GM12892 (cell line): ENCODE measurements around the gene NT5DC1.

ENCODE experiments used
- DNase-seq: peaks from one replicate; pipeline ENCODE4 v3.0.0; 2011; ENCODE audit not compliant: insufficient read length
- FAIRE-seq: peaks from 2 replicates; lab custom pipeline; 2011; peaks lifted over from hg19 to GRCh38; lab: Jason Lieb, UNC
- POLR2A ChIP-seq: IDR thresholded peaks from 2 replicates; pipeline ENCODE4 v1.6.1; 2011; ENCODE audit warnings: low read depth, low read length, control low read depth
- POLR2AphosphoS5 ChIP-seq: IDR thresholded peaks from 2 replicates; pipeline ENCODE4 v1.6.1; 2011; ENCODE audit warnings: low read depth, low read length, control low read depth
- TAF1 ChIP-seq: IDR thresholded peaks from 2 replicates; pipeline ENCODE4 v1.6.1; 2011; ENCODE audit warnings: low read depth, mild to moderate bottlenecking, control low read depth, low read length, borderline replicate concordance

The NT5DC1 gene

DNA sequence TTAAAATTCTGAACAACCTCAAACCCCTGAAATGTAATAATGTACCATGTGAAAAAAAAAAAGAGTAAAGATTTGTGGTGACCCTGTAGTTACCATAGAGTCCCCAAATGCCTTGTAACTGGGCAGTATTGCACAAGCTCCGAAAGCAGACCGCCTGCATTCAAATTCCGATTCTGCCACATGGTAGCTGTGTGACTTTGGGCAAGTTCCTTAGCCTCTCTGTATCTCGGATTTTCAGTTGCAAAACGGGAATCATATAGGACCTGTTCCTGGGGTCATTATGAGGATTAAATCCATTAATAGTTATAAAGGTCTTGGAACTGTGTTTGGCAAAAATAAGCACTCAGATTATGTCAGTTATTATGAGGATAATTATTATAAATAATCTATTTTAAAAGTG is 109.7 kb downstream of the NT5DC1 start:
- DNase-seq (no peak), FAIRE-seq (no peak)
- TF ChIP-seq TAF1 (no peak), POLR2A (no peak), POLR2AphosphoS5 (no peak)

DNA sequence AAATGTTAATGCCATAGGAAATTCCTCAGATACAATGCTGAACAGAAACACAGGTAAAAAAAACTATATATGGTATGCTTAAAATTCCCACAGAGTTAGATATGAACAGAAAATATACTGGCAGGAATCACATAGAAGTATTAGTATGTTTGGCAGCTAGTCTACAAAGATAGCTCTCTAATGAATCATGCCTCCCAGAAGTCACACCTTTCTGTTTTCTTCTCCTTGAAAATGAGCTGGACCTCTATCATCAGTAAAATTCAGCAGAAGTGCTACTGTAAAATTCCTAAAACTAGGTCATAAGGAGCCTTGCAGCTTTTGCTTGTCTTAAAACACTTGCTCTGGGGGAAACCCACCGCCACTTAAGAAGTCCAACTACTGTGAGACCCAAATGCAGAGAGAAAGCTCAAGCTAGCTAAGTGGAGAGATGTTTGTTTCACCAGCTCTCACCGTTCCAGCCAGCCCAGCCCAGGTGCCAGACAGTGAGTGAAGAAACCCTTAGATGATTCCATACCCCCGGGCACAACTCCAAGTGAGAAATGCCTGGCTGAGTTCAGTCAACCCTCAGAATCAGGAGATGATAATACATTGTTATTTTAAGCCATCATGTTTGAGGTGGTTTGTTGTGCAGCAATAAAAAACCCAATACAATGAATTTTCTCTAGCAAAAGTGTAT is 110.2 kb downstream of the NT5DC1 start:
- no peak for FAIRE-seq
- no peak for DNase-seq
- no peak for TF ChIP-seq TAF1
- TF ChIP-seq POLR2A = no peak
- TF ChIP-seq POLR2AphosphoS5 = no peak

DNA sequence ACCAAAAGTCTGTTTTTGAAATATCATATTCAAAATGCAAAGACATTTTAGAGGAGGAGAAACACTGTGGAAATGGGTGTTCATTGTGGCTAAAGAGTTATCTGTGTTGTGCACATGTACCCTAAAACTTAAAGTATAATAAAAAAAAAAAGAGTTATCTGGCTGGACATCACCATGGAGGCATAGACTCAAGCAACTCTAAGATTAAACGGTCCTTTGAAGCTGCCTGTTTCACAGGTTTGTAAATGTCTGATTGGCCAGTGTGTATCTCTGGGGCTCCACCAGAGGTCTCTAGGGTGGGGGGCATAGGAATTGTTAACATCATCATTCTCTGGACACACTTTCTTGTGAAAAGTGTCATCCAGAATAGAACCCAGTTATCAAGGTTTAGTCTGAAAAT is 114.0 kb downstream of the NT5DC1 start:
- TF ChIP-seq POLR2A (no peak), TAF1 (no peak), POLR2AphosphoS5 (no peak)
- DNase-seq = no peak
- no peak for FAIRE-seq

DNA sequence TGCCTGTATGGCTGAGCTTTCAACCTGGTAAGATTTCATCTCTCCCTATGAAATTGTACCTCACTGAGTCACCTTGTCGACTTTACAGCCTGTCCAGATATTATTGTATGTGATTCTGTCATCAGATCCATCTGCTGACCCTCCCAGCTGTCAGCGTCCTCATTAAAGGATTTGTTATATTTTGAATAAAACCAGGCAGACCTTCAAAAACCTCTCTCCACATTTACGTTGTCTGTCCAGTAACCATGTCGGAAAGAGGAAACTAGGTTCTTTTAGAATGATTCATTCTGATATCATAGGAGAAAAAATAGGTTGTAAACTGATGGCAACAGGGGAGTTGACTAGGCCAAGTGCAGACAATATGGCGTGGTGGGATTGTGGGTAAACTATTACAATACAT is 114.8 kb downstream of the NT5DC1 start:
- DNase-seq = no peak
- no peak for TF ChIP-seq POLR2A
- TF ChIP-seq POLR2AphosphoS5 = no peak
- no peak for TF ChIP-seq TAF1
- no peak for FAIRE-seq

DNA sequence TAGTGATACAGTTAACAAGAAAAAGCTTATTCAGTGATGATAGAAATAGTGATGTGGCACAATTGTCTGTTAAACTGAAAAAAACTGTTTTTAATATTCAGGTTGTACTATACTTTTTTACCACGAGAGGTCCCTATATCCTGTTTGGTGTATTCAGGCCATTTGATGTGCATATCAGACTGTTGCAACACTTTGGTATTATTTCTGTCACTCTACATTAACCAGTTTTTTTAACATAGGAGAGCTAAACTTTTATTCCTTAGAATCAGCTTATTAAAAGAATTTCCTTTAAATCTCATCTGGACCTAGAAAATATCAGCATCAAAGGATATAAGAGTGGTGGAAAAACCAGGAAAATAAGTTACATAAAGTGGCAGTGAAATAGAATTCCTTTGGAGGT is 116.4 kb downstream of the NT5DC1 start:
- DNase-seq = no peak
- no peak for TF ChIP-seq POLR2A
- no peak for FAIRE-seq

DNA sequence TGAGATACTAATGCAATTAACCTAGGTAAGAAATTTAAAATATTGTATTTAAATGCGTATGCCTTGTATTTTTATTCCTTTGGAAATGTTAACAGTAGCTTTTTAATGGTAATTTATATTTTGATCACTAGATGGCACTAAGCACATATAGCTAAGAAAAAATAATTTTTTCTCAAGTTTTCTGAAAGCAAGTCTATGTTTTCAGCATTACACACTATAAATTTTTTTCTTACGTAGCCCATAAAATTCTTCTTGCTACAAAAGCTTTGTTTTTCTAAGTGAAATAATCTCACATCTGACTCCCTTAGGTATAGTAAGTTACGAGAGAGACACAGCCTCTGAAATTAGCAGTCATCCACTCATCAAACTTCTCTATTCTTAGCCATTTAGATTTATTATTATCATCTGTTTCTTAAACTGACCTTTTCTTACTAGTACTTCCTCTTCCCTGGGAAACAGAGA is 117.5 kb downstream of the NT5DC1 start:
- TF ChIP-seq TAF1 = no peak
- no peak for TF ChIP-seq POLR2A
- no peak for TF ChIP-seq POLR2AphosphoS5
- FAIRE-seq (no peak), DNase-seq (no peak)

DNA sequence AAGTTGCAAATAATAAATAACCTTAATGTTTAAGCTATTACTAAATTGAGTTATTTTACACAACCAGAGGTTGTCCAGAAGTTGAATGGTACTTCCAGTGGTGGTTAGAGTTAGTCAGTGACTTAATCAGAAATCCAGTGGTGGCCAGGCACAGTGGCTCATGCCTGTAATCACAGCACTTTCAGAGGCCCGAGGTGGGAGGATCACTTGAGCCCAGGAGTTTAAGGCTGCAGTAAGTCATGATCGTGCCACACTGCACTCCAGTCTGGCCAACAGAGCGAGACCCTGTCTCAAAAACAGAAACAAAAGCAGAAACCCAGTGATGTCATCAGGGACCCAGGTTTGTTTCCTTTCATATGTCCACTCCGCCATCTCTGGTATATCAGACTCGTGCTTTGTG is 118.2 kb downstream of the NT5DC1 start:
- DNase-seq (no peak), FAIRE-seq (no peak)
- TF ChIP-seq POLR2A (no peak), TAF1 (no peak), POLR2AphosphoS5 (no peak)

DNA sequence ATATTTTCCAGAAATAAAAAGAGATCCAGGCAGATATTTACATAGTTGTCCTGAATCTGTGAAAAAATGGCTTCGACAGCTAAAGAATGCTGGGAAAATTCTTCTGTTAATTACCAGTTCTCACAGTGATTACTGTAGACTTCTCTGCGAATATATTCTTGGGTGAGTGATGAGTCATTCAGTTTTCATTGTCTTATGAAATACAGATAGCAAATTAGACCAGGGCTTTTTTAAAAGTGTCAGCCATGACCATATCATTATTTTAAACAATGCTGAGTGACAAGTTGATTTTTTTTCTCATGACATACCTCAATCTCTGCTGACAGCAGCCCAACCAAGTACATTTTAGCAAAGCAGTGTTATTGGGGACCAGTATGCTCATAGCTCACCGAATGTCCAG is 120.4 kb downstream of the NT5DC1 start:
- DNase-seq (no peak), FAIRE-seq (no peak)
- TF ChIP-seq TAF1 = no peak
- TF ChIP-seq POLR2A = no peak
- no peak for TF ChIP-seq POLR2AphosphoS5

DNA sequence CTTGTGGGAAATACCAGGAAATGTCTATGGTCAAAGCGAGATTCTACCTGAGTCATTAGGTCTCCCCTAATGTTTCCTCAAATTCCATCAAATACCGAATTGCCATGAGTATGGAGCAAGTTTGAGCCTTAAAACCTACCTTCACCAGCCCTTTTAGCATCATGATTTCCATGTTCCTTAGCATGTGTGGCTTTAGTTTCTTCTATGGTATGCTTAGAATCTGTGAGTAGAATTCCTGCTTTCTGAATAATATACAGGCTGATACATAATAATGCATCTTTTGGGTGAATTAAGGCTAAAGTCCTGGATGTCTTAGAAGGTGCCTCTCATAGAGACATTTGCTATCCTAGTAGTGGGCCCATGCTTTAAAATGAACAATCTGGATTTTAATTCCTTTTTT is 121.3 kb downstream of the NT5DC1 start:
- DNase-seq (no peak), FAIRE-seq (no peak)
- no peak for TF ChIP-seq TAF1
- TF ChIP-seq POLR2AphosphoS5 = no peak
- TF ChIP-seq POLR2A = no peak

DNA sequence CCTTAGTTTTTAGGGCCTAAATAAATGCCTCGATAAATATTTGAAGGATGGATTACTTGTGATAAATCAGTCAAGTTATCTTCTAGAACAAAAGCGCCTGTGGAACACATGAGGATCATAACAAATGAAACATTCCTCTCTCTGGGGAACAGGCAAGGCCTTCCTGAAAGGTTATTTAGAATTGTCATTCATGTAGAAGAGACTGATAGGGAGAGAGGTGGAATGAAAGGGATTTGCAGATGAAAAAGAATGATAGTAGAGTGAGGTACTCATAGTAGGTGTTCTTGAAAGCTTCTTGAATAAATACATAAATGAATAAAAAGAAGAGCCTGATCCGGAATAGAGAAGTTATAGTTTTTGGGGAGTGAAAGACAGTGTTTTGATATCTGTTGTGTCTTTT is 122.7 kb downstream of the NT5DC1 start:
- TF ChIP-seq POLR2AphosphoS5 (no peak), POLR2A (no peak), TAF1 (no peak)
- FAIRE-seq (no peak), DNase-seq (no peak)

DNA sequence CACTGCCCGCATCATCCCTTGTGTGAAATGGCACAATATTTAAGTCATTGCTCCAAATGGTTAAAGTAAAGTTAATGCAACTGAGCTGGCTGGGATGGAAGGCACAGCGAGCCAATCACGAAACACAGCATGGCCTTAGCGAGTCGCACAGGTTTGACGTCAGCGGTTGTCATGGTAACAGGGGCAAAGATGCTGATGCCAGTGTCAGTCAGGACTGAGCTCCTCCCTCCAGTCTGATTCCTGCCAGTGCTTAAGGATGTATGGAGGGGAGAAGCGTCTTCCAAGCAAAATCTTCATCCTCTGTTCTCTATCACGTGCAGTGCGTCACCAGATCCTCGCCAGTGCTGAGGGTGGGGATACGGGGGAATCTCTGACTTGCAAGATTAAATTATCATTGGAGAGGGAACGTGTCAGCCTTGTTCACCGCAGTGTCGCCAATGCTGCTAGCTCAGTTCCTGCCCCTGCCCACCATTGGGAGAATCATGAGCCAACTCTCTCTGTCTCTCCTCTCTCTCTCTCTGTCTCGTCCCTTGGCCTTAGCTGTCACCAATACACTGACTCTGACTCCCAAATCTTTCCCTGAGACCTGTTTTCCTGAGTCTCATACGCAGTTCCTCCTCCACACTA is 128.7 kb downstream of the NT5DC1 start:
- no peak for FAIRE-seq
- no peak for DNase-seq
- TF ChIP-seq POLR2A (no peak), POLR2AphosphoS5 (no peak), TAF1 (no peak)

DNA sequence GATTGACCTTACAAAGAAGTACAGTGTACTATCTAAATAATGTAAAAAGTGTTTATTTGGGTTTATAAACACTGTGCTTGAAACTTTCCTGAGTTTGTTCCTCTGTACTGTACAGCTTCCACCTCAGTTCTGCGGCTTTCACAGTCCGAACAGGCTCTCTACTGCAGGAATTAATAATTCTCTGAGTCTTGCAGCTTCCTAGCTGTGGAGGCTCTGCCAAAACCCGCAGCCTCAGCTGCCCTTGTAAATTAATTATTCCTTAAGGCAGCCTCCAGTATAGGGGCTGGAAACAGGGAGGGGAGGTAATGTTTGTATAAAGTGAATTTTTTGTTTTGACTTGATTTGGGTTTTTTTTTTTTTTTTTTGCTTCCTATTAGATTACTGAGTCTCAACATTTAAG is 134.0 kb downstream of the NT5DC1 start:
- TF ChIP-seq POLR2AphosphoS5 (no peak), TAF1 (no peak), POLR2A (no peak)
- FAIRE-seq (no peak), DNase-seq (no peak)
